Measurements from ENCODE around the gene ADCY9.

DNA sequence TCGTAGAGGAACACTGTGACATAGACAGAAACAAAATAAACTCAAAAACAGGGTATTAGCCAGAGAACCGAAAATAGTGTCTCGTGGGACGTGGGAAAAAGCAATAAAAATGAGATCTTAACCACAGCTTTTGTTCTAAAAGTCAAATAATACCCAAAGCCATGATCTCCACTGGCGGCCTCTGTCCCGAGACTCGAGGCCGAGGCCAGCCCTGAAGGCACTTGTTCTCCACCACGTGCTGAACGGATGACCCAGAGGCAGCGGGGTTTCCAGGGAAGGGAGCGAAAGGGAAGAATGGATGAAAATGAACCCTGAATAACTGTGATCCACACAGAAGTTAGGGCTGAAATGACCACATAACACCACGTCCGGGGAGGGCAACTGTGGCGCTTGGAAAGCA is 150.9 kb downstream of the ADCY9 start:
- TF ChIP-seq, protein P1, sequence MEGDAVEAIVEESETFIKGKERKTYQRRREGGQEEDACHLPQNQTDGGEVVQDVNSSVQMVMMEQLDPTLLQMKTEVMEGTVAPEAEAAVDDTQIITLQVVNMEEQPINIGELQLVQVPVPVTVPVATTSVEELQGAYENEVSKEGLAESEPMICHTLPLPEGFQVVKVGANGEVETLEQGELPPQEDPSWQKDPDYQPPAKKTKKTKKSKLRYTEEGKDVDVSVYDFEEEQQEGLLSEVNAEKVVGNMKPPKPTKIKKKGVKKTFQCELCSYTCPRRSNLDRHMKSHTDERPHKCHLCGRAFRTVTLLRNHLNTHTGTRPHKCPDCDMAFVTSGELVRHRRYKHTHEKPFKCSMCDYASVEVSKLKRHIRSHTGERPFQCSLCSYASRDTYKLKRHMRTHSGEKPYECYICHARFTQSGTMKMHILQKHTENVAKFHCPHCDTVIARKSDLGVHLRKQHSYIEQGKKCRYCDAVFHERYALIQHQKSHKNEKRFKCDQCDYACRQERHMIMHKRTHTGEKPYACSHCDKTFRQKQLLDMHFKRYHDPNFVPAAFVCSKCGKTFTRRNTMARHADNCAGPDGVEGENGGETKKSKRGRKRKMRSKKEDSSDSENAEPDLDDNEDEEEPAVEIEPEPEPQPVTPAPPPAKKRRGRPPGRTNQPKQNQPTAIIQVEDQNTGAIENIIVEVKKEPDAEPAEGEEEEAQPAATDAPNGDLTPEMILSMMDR (IDR thresholded peaks at IDR 0.05; ENCODE audit: insufficient read depth, low read length, poor library complexity, severe bottlenecking) = no peak
- TF ChIP-seq EZH2phosphoT487 (conservative IDR thresholded peaks at IDR 0.05; ENCODE audit: low read length) = no peak

All from SU-DHL-6 (cell line).